ENCODE measurements around the gene TMEM184A.
A peak's percentile ranks its signal among the peaks of the same experiment; 100 is the strongest.

Gene TMEM184A

DNA sequence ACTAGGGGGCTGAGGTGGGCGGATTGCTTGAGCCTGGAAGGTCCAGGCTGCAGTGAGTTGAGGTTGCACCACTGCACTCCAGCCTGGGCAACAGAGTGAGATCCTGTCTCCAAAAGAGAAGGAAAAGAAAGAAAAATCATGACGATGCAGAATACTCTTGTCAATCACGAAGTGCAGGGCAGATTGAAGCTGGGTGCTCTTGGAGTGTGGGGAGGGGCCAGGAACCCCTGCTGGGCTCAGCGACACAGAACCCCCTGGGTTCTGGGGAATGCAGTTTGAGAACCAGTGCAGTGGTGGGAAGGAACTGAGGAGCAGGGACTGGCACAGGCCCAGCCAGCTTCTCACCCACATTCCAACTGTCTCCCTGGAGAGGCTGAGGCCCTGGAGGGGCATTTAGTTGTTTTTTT is 41.0 kb downstream of the TMEM184A start:
- no peak overlapping the region for H3K27ac ChIP-seq (ENCODE audit: low read depth, low read length)
- peaks cover 0 to 2% (median 0%) of the 10 kb centered on the region in 5 donors for H3K27me3 ChIP-seq (ENCODE audit: control insufficient read depth in 5 of 5, insufficient read depth in 4 of 5, low read length in 5 of 5)
- H3K9ac ChIP-seq (ENCODE audit: low read length in 5 of 5), result no peak overlapping the region
- H3K4me1 ChIP-seq (ENCODE audit: control insufficient read depth in 5 of 5, insufficient read depth in 5 of 5, low read length in 5 of 5), result peaks cover 0 to 31% (median 23%) of the 10 kb centered on the region in 5 donors
- no peaks in the 10 kb centered on the region for H3K36me3 ChIP-seq (ENCODE audit: control insufficient read depth in 5 of 5, insufficient read depth in 5 of 5, low read length in 5 of 5)
- no peak overlapping the region for H3K4me3 ChIP-seq (ENCODE audit: low read depth in 1 of 5, low read length in 5 of 5)
- H3K9me3 ChIP-seq (ENCODE audit: control insufficient read depth in 5 of 5, low read length in 5 of 5), result peaks cover 0 to 6% (median 0%) of the 10 kb centered on the region in 5 donors

DNA sequence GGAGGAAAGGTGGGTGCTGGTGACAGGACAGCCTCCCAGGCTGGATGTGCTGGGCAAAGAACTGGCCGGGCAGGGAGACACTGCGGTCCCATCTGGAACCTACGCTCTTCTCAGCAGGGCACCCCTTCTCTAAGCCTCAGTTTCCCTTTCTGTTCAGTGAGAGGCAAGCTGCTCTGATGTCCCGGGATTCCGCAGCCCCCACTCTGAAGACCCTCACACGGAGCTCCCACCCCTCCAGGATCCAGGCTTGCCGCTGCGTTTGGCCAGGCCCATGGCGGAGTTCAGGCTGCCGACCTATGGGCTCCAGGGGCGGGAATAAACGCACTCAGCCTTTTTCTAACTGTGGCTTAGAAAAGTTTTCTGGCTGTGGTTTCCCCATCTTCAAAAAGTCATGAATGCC is 41.6 kb downstream of the TMEM184A start:
- Histone ChIP-seq H3K9ac (ENCODE audit: low read length in 5 of 5) (no peak overlapping the region), H3K27ac (ENCODE audit: low read depth, low read length) (peak overlapping the region; percentile 78), H3K27me3 (ENCODE audit: control insufficient read depth in 5 of 5, insufficient read depth in 4 of 5, low read length in 5 of 5) (peaks cover 0 to 2% (median 0%) of the 10 kb centered on the region in 5 donors), H3K9me3 (ENCODE audit: control insufficient read depth in 5 of 5, low read length in 5 of 5) (peaks cover 0 to 6% (median 0%) of the 10 kb centered on the region in 5 donors), H3K4me3 (ENCODE audit: low read depth in 1 of 5, low read length in 5 of 5) (no peak overlapping the region), H3K36me3 (ENCODE audit: control insufficient read depth in 5 of 5, insufficient read depth in 5 of 5, low read length in 5 of 5) (no peaks in the 10 kb centered on the region), H3K4me1 (ENCODE audit: control insufficient read depth in 5 of 5, insufficient read depth in 5 of 5, low read length in 5 of 5) (peaks cover 0 to 31% (median 23%) of the 10 kb centered on the region in 5 donors)

DNA sequence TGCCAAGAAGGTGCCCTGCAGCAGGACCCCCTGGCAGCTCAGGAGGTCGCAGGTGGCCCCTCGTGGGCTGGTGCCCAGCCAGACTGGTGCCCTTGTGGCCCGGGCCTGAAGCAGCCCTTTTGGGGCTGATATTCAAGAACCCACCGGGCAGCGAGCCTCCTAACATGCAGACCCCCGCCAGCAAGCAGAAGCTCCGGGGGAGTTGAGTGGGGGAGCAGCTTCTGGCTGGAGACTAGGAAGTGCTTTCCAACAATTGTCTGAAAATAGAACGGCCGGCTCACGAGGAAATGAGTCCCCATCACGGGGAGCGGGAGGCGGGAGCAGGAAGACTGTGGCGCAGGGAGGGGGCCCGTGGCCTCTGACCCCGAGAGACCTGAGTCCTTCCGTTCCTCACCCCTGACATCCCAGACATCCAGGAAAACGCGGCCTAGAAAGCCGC is 42.3 kb downstream of the TMEM184A start:
- H3K4me3 ChIP-seq (ENCODE audit: low read depth in 1 of 5, low read length in 5 of 5), result peak overlapping the region in 2 of 5 donors; percentile 12 to 24
- H3K36me3 ChIP-seq (ENCODE audit: control insufficient read depth in 5 of 5, insufficient read depth in 5 of 5, low read length in 5 of 5), result no peaks in the 10 kb centered on the region
- H3K27me3 ChIP-seq (ENCODE audit: control insufficient read depth in 5 of 5, insufficient read depth in 4 of 5, low read length in 5 of 5), result peaks cover 0 to 2% (median 0%) of the 10 kb centered on the region in 5 donors
- H3K27ac ChIP-seq (ENCODE audit: low read depth, low read length), result peak overlapping the region; percentile 78
- H3K9me3 ChIP-seq (ENCODE audit: control insufficient read depth in 5 of 5, low read length in 5 of 5), result peaks cover 0 to 1% (median 0%) of the 10 kb centered on the region in 5 donors
- peaks cover 0 to 31% (median 23%) of the 10 kb centered on the region in 5 donors for H3K4me1 ChIP-seq (ENCODE audit: control insufficient read depth in 5 of 5, insufficient read depth in 5 of 5, low read length in 5 of 5)
- peak overlapping the region in 4 of 5 donors; percentile 3 to 68 (median 62) for H3K9ac ChIP-seq (ENCODE audit: low read length in 5 of 5)

DNA sequence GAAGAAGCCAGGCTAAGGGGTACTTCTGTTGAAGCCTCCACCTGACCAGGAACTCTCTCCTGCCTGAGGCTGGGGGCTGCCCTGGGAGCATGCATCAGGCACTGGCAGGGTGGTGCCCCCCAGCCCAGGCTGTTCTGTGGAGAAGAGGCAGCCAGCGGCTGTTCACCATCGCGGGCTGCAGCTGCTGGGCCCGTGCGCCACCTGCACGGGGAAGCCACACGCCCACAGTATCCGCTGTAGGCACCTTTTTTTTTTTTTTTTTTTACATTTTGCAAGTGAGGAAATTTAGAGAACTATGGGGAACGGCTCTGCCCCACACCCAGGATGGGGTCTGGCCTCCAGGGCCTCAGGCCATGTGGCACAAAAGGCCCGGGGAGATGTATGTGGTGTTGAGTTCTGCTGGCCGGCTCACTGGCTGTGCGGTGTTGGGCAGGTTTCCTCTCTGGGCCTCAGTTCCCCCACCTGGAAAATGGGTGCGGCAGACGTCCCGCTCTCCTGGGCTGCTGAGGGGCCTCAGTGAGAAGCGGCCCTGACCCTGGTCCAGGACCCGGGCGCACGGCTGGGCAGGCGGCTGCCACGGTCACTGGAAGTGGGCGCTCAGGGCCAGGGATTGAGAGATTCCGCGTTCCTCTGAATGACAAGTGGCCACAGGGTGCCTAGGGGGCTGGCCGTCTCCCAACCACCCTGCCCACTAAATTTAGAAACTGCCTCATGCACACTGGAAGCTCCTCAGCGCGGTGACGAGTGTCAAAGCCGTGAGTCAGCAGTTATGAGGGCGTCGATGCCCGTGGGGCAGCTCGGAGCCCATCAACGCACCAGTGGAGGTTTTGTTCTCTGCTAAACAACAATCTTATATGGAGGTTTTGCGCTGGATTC is 43.0 kb downstream of the TMEM184A start:
- no peaks in the 10 kb centered on the region for H3K36me3 ChIP-seq (ENCODE audit: control insufficient read depth in 5 of 5, insufficient read depth in 5 of 5, low read length in 5 of 5)
- peak overlapping the region in 2 of 5 donors; percentile 12 to 24 for H3K4me3 ChIP-seq (ENCODE audit: low read depth in 1 of 5, low read length in 5 of 5)
- H3K9ac ChIP-seq (ENCODE audit: low read length in 5 of 5), result peak overlapping the region in 4 of 5 donors; percentile 3 to 68 (median 62)
- H3K4me1 ChIP-seq (ENCODE audit: control insufficient read depth in 5 of 5, insufficient read depth in 5 of 5, low read length in 5 of 5), result peaks cover 0 to 31% (median 23%) of the 10 kb centered on the region in 5 donors
- H3K27me3 ChIP-seq (ENCODE audit: control insufficient read depth in 5 of 5, insufficient read depth in 4 of 5, low read length in 5 of 5), result peaks cover 0 to 2% (median 0%) of the 10 kb centered on the region in 5 donors
- H3K9me3 ChIP-seq (ENCODE audit: control insufficient read depth in 5 of 5, low read length in 5 of 5), result no peaks in the 10 kb centered on the region
- peak overlapping the region; percentile 78 for H3K27ac ChIP-seq (ENCODE audit: low read depth, low read length)

DNA sequence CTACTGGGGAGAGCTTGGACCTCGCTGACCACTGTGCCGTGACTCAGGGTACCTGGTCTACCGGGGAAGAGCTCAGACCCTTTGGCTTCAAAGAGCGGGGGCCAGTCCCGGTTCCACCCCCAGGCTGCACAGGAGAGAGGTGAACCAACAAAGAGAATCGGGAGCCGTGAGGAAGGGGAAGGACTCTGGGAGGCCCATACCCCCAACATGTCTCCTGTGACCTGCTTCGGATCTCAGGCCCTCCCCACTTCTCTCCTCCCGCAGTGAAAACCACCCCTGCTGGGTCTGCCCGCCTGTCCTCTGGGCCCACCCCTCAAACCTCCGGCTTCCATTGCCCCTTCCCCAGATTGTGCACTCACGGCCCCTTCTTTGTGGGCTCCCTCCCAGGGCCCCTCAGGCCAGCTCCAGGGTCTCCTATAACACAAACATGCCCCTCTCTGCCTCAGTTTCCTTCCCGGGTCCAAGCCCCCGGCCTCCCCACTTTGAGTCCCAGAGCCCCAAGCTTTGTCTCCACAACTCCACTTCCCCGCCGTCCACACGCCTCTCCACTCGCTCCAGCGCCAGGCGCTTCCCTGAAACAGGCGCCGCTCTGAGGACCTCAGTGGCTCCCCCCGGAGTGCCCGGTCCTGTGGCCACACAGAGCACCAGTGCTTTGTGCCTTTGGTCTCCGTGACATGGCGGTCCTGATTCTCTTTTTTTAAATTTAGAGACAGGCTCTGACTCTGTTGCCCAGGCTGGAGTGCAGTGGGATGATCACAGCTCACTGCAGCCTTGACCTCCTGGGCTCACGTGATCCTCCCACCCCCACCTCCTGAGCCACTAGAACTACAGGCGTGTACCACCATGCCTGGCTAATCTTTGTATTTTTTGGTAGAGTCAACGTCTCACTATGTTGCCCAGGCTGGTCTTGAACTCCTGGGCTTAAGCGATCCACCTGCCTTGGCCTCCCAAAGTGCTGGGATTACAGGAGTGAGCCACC is 44.3 kb downstream of the TMEM184A start:
- Histone ChIP-seq H3K4me3 (ENCODE audit: low read depth in 1 of 5, low read length in 5 of 5) (no peak overlapping the region), H3K4me1 (ENCODE audit: control insufficient read depth in 5 of 5, insufficient read depth in 5 of 5, low read length in 5 of 5) (peaks cover 0 to 34% (median 23%) of the 10 kb centered on the region in 5 donors), H3K27me3 (ENCODE audit: control insufficient read depth in 5 of 5, insufficient read depth in 4 of 5, low read length in 5 of 5) (peaks cover 0 to 1% (median 0%) of the 10 kb centered on the region in 5 donors), H3K36me3 (ENCODE audit: control insufficient read depth in 5 of 5, insufficient read depth in 5 of 5, low read length in 5 of 5) (no peaks in the 10 kb centered on the region), H3K9ac (ENCODE audit: low read length in 5 of 5) (no peak overlapping the region), H3K27ac (ENCODE audit: low read depth, low read length) (no peak overlapping the region), H3K9me3 (ENCODE audit: control insufficient read depth in 5 of 5, low read length in 5 of 5) (no peaks in the 10 kb centered on the region)

DNA sequence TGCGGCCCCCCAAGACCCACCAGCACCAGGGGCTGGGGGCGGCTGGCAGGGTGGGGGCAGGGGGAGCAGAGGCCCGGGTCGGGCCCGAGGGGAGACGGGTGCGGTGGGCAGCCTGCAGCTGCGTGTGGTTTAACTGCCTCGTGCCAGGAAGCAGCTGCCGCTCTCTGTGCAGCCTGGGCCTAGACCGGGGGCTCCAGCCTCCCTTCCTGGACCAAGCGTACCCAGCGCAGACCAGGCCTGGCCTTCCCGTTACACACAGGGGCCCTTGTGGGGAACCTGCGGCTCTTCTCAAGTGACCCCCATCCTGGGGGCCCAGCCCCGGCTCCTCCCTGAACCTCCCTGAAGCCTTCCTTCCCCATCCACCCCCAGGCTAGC is 45.2 kb downstream of the TMEM184A start:
- Histone ChIP-seq H3K27ac (ENCODE audit: low read depth, low read length) (no peak overlapping the region), H3K36me3 (ENCODE audit: control insufficient read depth in 5 of 5, insufficient read depth in 5 of 5, low read length in 5 of 5) (no peaks in the 10 kb centered on the region), H3K27me3 (ENCODE audit: control insufficient read depth in 5 of 5, insufficient read depth in 4 of 5, low read length in 5 of 5) (no peaks in the 10 kb centered on the region), H3K4me1 (ENCODE audit: control insufficient read depth in 5 of 5, insufficient read depth in 5 of 5, low read length in 5 of 5) (peaks cover 0 to 40% (median 28%) of the 10 kb centered on the region in 5 donors), H3K9me3 (ENCODE audit: control insufficient read depth in 5 of 5, low read length in 5 of 5) (no peaks in the 10 kb centered on the region), H3K9ac (ENCODE audit: low read length in 5 of 5) (no peak overlapping the region), H3K4me3 (ENCODE audit: low read depth in 1 of 5, low read length in 5 of 5) (no peak overlapping the region)

DNA sequence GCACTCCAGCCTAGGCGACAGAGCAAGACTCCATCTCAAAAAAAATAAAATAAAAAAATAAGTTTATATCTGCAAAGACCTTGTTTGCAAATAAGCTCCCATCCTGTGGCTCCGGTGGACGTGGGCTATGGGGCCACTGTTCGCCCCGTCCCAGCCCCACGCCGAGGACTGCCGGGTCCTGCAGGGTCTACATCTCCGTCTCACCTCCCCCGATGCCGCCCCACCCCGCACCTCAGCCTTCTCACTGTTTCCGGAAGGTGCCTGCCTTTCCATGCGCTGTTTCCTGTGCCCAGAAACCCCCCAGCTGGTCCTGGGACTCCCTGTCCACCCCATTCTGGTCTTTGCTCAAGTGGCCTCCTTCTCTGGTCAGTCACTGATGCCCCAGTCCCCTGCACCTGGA is 46.8 kb downstream of the TMEM184A start:
- Histone ChIP-seq H3K27me3 (ENCODE audit: control insufficient read depth in 5 of 5, insufficient read depth in 4 of 5, low read length in 5 of 5) (no peaks in the 10 kb centered on the region), H3K4me1 (ENCODE audit: control insufficient read depth in 5 of 5, insufficient read depth in 5 of 5, low read length in 5 of 5) (peaks cover 0 to 34% (median 17%) of the 10 kb centered on the region in 5 donors), H3K4me3 (ENCODE audit: low read depth in 1 of 5, low read length in 5 of 5) (no peak overlapping the region), H3K9ac (ENCODE audit: low read length in 5 of 5) (no peak overlapping the region), H3K9me3 (ENCODE audit: control insufficient read depth in 5 of 5, low read length in 5 of 5) (no peaks in the 10 kb centered on the region), H3K27ac (ENCODE audit: low read depth, low read length) (no peak overlapping the region), H3K36me3 (ENCODE audit: control insufficient read depth in 5 of 5, insufficient read depth in 5 of 5, low read length in 5 of 5) (no peaks in the 10 kb centered on the region)

DNA sequence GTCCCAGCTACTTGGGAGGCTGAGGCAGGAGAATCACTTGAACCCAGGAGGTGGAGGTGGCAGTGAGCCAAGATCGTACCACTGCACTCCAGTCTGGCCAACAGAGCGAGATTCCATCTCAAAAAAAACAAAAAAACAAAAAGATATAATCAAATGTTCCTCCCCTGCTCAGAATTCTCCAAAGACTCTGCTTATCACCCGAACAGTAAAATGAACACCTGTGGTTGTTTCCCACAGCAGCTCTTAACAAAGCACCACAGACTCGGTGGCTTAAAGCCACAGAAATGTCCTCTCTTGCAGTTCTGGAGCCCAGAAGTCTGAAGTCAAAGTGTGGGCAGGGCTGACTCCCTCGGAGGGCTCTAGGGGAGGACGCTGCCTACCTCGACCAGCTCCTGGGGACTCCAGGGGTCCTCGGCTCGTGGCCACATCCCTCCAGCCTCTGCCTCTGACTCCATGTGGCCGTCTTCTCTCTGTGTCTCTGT is 47.7 kb downstream of the TMEM184A start:
- Histone ChIP-seq H3K9me3 (ENCODE audit: control insufficient read depth in 5 of 5, low read length in 5 of 5) (no peaks in the 10 kb centered on the region), H3K4me1 (ENCODE audit: control insufficient read depth in 5 of 5, insufficient read depth in 5 of 5, low read length in 5 of 5) (peaks cover under 1 to 32% (median 16%) of the 10 kb centered on the region in 5 donors), H3K4me3 (ENCODE audit: low read depth in 1 of 5, low read length in 5 of 5) (no peak overlapping the region), H3K27ac (ENCODE audit: low read depth, low read length) (no peak overlapping the region), H3K27me3 (ENCODE audit: control insufficient read depth in 5 of 5, insufficient read depth in 4 of 5, low read length in 5 of 5) (no peaks in the 10 kb centered on the region), H3K36me3 (ENCODE audit: control insufficient read depth in 5 of 5, insufficient read depth in 5 of 5, low read length in 5 of 5) (no peaks in the 10 kb centered on the region), H3K9ac (ENCODE audit: low read length in 5 of 5) (no peak overlapping the region)

DNA sequence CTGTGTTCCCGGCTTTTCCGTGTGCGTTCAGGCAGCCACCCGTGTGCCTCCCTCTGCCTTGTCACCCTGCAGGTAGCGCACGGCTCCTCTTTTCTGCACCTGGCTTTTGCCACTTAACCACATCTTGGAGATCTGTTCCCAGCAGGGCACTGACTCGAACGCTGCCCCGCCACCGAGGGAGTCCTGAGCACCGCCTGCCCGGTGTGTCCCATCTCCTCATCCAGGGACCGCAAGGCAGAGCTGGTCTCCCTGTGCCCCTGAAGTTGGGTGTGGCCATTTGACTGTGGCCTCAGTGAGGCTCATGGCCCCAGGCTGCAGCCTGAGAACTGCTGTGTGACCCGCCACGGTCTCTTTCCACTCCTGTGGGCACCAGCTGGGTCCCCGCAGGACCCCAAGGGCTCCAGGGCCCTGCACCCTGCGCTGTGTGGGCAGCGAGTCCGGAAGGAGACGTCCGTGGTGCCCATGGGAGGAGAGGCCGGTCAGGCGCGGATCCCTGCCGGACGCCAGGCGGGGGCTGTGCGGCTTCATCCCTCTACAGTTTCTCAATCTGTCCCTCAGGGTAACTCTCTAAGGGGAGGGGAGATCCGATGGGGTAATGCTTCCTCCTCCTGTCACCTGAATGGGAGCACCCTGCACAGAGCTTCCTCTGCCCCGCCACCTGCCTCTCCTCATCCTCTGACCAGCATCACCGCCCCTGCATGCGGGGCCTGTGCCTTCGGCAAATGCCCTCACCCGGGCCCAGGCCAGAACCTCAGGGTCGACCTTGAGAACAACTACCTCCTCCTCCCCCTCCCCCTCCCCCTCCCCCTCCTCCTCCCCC is 50.1 kb downstream of the TMEM184A start:
- peaks cover 0 to 19% (median 14%) of the 10 kb centered on the region in 5 donors for H3K36me3 ChIP-seq (ENCODE audit: control insufficient read depth in 5 of 5, insufficient read depth in 5 of 5, low read length in 5 of 5)
- no peaks in the 10 kb centered on the region for H3K27me3 ChIP-seq (ENCODE audit: control insufficient read depth in 5 of 5, insufficient read depth in 4 of 5, low read length in 5 of 5)
- H3K9ac ChIP-seq (ENCODE audit: low read length in 5 of 5), result no peak overlapping the region
- H3K4me1 ChIP-seq (ENCODE audit: control insufficient read depth in 5 of 5, insufficient read depth in 5 of 5, low read length in 5 of 5), result peaks cover 4 to 43% (median 28%) of the 10 kb centered on the region in 5 donors
- no peak overlapping the region for H3K4me3 ChIP-seq (ENCODE audit: low read depth in 1 of 5, low read length in 5 of 5)
- no peak overlapping the region for H3K27ac ChIP-seq (ENCODE audit: low read depth, low read length)
- no peaks in the 10 kb centered on the region for H3K9me3 ChIP-seq (ENCODE audit: control insufficient read depth in 5 of 5, low read length in 5 of 5)

Data from subcutaneous abdominal adipose tissue (tissue), 5 donors.